Right atrium auricular region (tissue), 2 donors: ENCODE data around the gene TTC7B. TPM values are rescaled to one million over a fixed set of nuclear protein-coding genes. Genes with fewer than 3 reads are reported as not detected.

Experiments
- DNase-seq: peaks from one replicate; pipeline ENCODE4 v3.0.0-alpha.2; 2019; ENCODE audit warnings: low spot score
- H3K27ac ChIP-seq, 2 donors: fragments of 200-600 bp; sonication (generic); 1 replicate in 1 of 2; 2 replicates in 1 of 2; pipeline ENCODE4 v1.5.1; 2016 to 2019
- H3K27me3 ChIP-seq, 2 donors: fragments of 200-600 bp; sonication (generic); one replicate each; pipeline versions ENCODE4 v1.5.1 to v1.6.0; 2017 to 2019
- H3K36me3 ChIP-seq: fragments of 200-600 bp; sonication (generic); one replicate; pipeline ENCODE4 v1.5.1; 2016
- H3K4me1 ChIP-seq, 2 donors: fragments of 200-600 bp; sonication (generic); one replicate each; pipeline versions ENCODE4 v1.5.1 to v1.6.0; 2017 to 2019
- H3K4me3 ChIP-seq, 2 donors: fragments of 200-600 bp; sonication (generic); 1 replicate in 1 of 2; 2 replicates in 1 of 2; pipeline ENCODE4 v1.5.1; 2017 to 2019; ENCODE audit warnings: mild to moderate bottlenecking in 1 of 2, moderate library complexity in 1 of 2
- H3K9me3 ChIP-seq, 2 donors: fragments of 200-600 bp; sonication (generic); one replicate each; pipeline ENCODE4 v1.5.1; 2019
- CTCF ChIP-seq, 2 donors: fragments of 200-600 bp; sonication (generic); IDR thresholded peaks; one replicate each; pipeline ENCODE4 v1.5.1; 2019; ENCODE audit warnings: antibody characterized with exemption in 2 of 2
- total RNA-seq, 2 donors: library from RNA; depleted of rRNA; stranded (reverse); fragments of >200 nt; gene quantifications; one replicate each; pipeline ENCODE4 v1.1.0, GENCODE V29; 2016

Gene TTC7B
- total RNA-seq, 2 donors from 2014 or later = 45.5 to 57.3 TPM

- no peaks in the 10 kb centered on the region for H3K27me3 ChIP-seq
- H3K27ac ChIP-seq = no peak overlapping the region
- H3K36me3 ChIP-seq = peaks cover 12% of the 10 kb centered on the region
- DNase-seq = no peak
- H3K4me3 ChIP-seq = no peak overlapping the region
- H3K9me3 ChIP-seq = no peaks in the 10 kb centered on the region
- H3K4me1 ChIP-seq = no peaks in the 10 kb centered on the region
- no peak for TF ChIP-seq CTCF (IDR thresholded peaks at IDR 0.05)
Observed at GRCh38 chr14:90778571-90779255, 37.5 kb downstream of the TTC7B start.

GRCh38 chr14:90777830-90778485, 38.3 kb downstream of the TTC7B start:
- Histone ChIP-seq H3K27me3 (no peaks in the 10 kb centered on the region), H3K27ac (no peak overlapping the region), H3K36me3 (peaks cover 12% of the 10 kb centered on the region), H3K4me1 (no peaks in the 10 kb centered on the region), H3K4me3 (no peak overlapping the region), H3K9me3 (no peaks in the 10 kb centered on the region)
- no peak for TF ChIP-seq CTCF (IDR thresholded peaks at IDR 0.05)
- no peak for DNase-seq

GRCh38 chr14:90777358-90777757, 38.9 kb downstream of the TTC7B start:
- Histone ChIP-seq H3K4me3 (no peak overlapping the region), H3K4me1 (no peaks in the 10 kb centered on the region), H3K9me3 (no peaks in the 10 kb centered on the region), H3K27me3 (no peaks in the 10 kb centered on the region), H3K36me3 (peaks cover 12% of the 10 kb centered on the region), H3K27ac (no peak overlapping the region)
- no peak for DNase-seq
- no peak for TF ChIP-seq CTCF (IDR thresholded peaks at IDR 0.05)

GRCh38 chr14:90775441-90775840, 40.8 kb downstream of the TTC7B start:
- Histone ChIP-seq H3K4me3 (no peak overlapping the region), H3K27ac (no peak overlapping the region), H3K36me3 (peaks cover 15% of the 10 kb centered on the region), H3K27me3 (no peaks in the 10 kb centered on the region), H3K4me1 (no peaks in the 10 kb centered on the region), H3K9me3 (no peaks in the 10 kb centered on the region)
- TF ChIP-seq CTCF (IDR thresholded peaks at IDR 0.05) = no peak
- no peak for DNase-seq

GRCh38 chr14:90774316-90774715, 41.9 kb downstream of the TTC7B start:
- Histone ChIP-seq H3K27me3 (no peaks in the 10 kb centered on the region), H3K36me3 (peaks cover 16% of the 10 kb centered on the region), H3K9me3 (no peaks in the 10 kb centered on the region), H3K27ac (no peak overlapping the region), H3K4me3 (no peak overlapping the region), H3K4me1 (no peaks in the 10 kb centered on the region)
- no peak for DNase-seq
- TF ChIP-seq CTCF (IDR thresholded peaks at IDR 0.05) = no peak
